Subcutaneous abdominal adipose tissue (tissue), 5 donors: Measurements from ENCODE around the gene RPA1.
"Not testable (repeated sequence)": the region's sequence is repeated elsewhere in the genome, so short reads cannot be mapped to it uniquely, and the experiment has no call there.

Source experiments
- H3K27ac ChIP-seq: one replicate; pipeline ENCODE4 v1.7.0; 2013; ENCODE audit warnings: low read depth, mild to moderate bottlenecking, inconsistent platforms, low read length, moderate library complexity
- H3K27me3 ChIP-seq, 5 donors: one replicate each; pipeline ENCODE4 v1.7.0; 2013; ENCODE audit warnings: low read length in 5 of 5, inconsistent platforms in 1 of 5; ENCODE audit not compliant: control insufficient read depth in 5 of 5, insufficient read depth in 4 of 5
- H3K36me3 ChIP-seq, 5 donors: one replicate each; pipeline ENCODE4 v1.7.0; 2013; ENCODE audit warnings: low read length in 5 of 5; ENCODE audit not compliant: control insufficient read depth in 5 of 5, insufficient read depth in 5 of 5
- H3K4me1 ChIP-seq, 5 donors: one replicate each; pipeline ENCODE4 v1.7.0; 2013; ENCODE audit warnings: low read length in 5 of 5, mild to moderate bottlenecking in 3 of 5, moderate library complexity in 1 of 5; ENCODE audit not compliant: control insufficient read depth in 5 of 5, insufficient read depth in 5 of 5
- H3K4me3 ChIP-seq, 5 donors: one replicate each; pipeline ENCODE4 v1.7.0; 2013; ENCODE audit warnings: low read length in 5 of 5, low read depth in 1 of 5
- H3K9ac ChIP-seq, 5 donors: one replicate each; pipeline ENCODE4 v1.7.0; 2013; ENCODE audit warnings: low read length in 5 of 5, mild to moderate bottlenecking in 4 of 5, moderate library complexity in 3 of 5
- H3K9me3 ChIP-seq, 5 donors: one replicate each; pipeline ENCODE4 v1.7.0; 2013; ENCODE audit warnings: low read length in 5 of 5; ENCODE audit not compliant: control insufficient read depth in 5 of 5
- donor health status: healthy.
- donor health status: healthy.
- donor health status: healthy.
- donor health status: healthy.
- donor health status: healthy.

Gene RPA1

DNA sequence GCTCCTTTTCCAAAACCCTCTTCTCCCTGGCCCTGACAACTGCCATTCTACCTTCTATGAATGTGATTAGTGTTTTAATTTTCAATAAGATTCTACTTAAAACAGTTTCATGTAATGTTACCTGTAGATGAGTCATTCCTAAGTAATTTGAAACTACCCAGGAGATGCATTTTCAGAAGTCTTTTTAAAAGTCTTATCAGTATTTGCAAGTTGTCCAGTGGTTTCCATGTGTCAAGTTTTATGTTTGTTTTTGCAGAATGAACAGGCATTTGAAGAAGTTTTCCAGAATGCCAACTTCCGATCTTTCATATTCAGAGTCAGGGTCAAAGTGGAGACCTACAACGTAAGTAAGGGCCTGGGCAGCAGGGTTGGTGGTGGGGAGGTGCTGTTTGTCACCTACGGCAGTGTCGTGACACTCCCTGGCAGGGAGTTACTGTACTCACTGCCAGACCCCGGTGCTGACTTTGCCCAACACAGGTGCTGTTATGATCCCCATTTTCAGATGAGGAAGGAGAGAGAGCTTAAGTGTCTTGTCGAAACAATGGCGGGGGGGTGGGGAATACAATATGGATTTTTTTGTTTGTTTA, 65.0 kb downstream of the RPA1 start:
- Histone ChIP-seq H3K4me3 (no peak overlapping the region), H3K9ac (no peak overlapping the region), H3K4me1 (no peaks in the 10 kb centered on the region), H3K36me3 (peaks cover 24 to 78% (median 67%) of the 10 kb centered on the region in 5 donors), H3K9me3 (no peaks in the 10 kb centered on the region), H3K27ac (no peak overlapping the region), H3K27me3 (no peaks in the 10 kb centered on the region)

DNA sequence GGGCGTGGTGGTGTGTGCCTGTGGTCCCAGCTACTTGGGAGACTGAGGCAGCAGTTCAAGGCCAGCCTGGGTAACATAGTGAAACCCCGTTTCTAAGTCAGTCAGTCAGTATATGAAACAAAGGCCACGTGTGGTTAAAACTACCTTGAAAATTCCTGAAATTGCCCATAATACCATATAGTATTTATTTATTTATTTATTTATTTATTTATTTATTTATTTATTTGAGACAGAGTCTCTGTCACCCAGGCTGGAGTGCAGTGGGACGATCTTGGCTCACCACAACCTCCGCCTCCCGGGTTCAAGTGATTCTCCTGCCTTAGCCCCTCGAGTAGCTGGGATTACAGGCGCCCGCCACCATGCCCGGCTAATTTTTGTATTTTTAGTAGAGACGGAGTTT, 65.7 kb downstream of the RPA1 start:
- H3K27ac ChIP-seq, H3K9ac ChIP-seq, H3K27me3 ChIP-seq, H3K4me1 ChIP-seq, H3K4me3 ChIP-seq, H3K9me3 ChIP-seq: not testable (repeated sequence)
- peaks cover 24 to 75% (median 64%) of the 10 kb centered on the region in 5 donors for H3K36me3 ChIP-seq

DNA sequence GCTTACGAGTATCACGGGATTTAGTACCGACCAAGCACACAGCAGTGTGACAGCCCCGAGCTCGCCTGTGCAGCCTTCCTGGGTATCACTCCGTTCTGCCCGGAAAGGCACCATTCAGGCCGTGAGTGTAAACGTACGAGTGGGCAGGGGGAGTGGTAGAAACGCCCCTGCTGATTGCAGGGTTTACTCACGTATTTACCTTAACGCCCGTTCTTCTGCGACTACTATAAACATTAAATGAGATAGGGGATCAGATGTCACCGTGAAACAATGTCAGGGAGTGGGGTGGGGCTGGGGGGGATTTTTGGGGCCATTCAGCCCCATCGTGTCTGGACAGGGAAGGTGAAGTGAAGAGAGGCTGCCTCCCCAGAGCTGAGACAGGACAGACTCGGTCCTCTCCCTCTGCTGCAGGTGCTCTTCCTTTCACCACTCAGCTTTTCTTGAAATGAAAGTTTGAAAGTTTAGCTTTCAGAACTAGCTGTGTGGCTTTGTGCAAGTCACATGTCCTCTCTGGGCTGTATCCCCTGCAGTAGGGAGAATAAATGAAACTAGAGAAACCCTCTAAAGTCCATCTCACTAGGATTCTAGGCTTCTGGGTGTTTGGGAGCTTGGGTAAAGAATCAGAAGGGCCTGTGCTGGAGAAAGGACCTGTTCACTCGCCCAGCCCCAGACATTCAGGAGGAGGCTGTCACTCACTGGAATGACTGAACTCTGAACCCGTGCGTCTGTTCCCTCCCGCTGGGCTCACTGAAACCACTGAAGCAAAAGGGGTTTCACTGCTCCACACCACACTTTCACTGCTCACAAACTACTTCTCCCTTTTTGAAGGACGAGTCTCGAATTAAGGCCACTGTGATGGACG, 66.7 kb downstream of the RPA1 start:
- Histone ChIP-seq H3K9me3 (no peaks in the 10 kb centered on the region), H3K4me3 (no peak overlapping the region), H3K27me3 (no peaks in the 10 kb centered on the region), H3K9ac (no peak overlapping the region), H3K27ac (no peak overlapping the region), H3K36me3 (peaks cover 19 to 66% (median 57%) of the 10 kb centered on the region in 5 donors), H3K4me1 (no peaks in the 10 kb centered on the region)

DNA sequence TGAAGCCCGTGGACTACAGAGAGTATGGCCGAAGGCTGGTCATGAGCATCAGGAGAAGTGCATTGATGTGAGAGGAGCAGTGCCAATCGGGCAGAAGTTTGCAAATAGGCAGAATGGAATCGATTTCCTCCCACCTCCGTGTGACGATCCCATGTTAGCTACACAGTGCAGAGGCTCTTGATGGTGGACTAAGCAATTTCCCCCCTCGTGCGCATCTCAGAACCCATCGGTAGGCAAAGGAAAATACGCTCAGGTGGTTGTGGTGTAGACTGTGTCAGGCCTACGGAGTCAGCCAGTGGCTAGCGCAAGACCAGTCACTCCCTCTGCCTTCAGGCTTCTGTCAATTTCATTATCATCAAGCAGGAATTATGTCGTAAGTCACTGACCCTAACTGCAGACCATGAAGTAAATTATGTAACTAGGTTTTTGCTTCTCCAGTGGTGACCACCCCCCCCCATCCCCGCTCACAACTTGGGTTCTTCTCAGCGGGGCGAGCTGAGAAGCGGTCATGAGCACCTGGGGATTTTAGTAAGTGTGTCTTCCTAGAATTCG, 67.4 kb downstream of the RPA1 start:
- no peak overlapping the region for H3K4me3 ChIP-seq
- H3K4me1 ChIP-seq, result no peaks in the 10 kb centered on the region
- peaks cover 19 to 61% (median 52%) of the 10 kb centered on the region in 5 donors for H3K36me3 ChIP-seq
- no peaks in the 10 kb centered on the region for H3K27me3 ChIP-seq
- no peak overlapping the region for H3K9ac ChIP-seq
- no peaks in the 10 kb centered on the region for H3K9me3 ChIP-seq
- no peak overlapping the region for H3K27ac ChIP-seq

DNA sequence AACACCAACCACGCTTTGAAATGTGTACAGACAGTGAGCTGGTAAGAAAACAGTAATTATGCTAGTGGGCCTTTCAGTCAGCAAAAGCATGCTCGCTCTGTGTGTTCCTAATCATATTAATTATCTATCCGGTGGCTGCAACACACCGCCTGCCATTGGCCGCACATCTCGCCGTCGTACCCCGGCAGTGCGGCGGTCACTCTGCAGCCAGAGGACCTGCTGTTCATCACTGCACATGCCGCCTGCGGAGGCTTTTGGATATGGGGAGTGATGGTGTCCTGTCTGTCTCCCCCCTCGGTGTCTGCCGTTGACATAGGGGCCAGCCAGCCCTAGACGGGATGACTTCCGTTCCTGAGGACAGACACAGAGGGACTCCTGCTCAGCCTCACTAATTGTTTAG, 68.5 kb downstream of the RPA1 start:
- Histone ChIP-seq H3K4me1 (no peaks in the 10 kb centered on the region), H3K4me3 (no peak overlapping the region), H3K27me3 (no peaks in the 10 kb centered on the region), H3K27ac (no peak overlapping the region), H3K36me3 (peaks cover 12 to 50% (median 41%) of the 10 kb centered on the region in 5 donors), H3K9me3 (no peaks in the 10 kb centered on the region), H3K9ac (no peak overlapping the region)

DNA sequence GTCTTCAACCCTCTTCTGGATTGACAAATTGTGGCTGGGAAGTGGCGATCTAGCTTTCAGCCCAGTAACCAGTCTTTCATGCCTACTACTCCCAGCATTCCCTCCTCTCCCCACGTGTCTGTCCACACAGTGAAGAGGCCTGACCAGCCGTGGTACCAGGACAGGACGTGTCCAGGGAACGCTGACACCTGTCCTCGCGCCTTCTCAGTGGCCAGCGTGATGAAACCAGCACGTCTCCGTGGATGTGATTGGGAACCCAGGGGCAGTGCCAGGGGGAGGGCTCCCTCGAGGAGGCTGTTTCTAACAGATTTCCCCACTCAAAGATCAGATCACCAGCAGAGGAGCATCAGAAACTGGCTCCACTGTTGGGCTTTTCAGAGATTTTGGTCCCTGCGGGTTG, 69.1 kb downstream of the RPA1 start:
- Histone ChIP-seq H3K36me3 (peaks cover 12 to 47% (median 41%) of the 10 kb centered on the region in 5 donors), H3K9me3 (no peaks in the 10 kb centered on the region), H3K27ac (no peak overlapping the region), H3K27me3 (no peaks in the 10 kb centered on the region), H3K9ac (no peak overlapping the region), H3K4me1 (no peaks in the 10 kb centered on the region), H3K4me3 (no peak overlapping the region)

DNA sequence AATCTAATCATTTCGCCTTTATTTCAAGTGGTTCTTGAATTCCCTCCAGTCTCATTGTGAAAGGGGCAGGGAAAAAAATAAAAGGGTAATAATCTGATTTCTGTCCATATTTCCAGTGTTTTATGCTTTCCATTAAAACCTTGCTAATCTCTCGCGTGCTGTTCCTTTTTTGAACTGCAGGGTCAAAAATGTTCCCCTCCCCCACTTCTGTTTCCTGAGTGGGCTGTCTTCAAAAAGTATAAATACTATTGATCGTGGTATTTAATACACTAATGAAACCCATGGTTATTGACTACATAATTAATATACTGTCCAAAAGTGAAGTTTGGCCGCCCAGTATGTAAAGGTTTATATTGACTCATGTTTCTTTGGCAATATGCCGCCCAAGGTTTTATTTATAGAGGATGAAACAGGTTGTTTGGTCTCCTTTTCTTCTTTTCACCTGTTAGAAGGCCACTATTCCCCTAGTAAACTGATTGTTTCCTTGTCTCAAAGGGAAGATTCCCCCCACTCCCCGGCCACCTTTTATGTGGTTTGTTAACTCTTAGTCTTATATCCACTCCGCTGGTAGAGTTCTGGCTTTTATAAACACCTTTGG, 69.7 kb downstream of the RPA1 start:
- no peak overlapping the region for H3K9ac ChIP-seq
- peaks cover 0 to 3% (median 0%) of the 10 kb centered on the region in 5 donors for H3K27me3 ChIP-seq
- H3K9me3 ChIP-seq, result no peaks in the 10 kb centered on the region
- H3K4me1 ChIP-seq, result no peaks in the 10 kb centered on the region
- no peak overlapping the region for H3K27ac ChIP-seq
- peaks cover 10 to 41% (median 37%) of the 10 kb centered on the region in 5 donors for H3K36me3 ChIP-seq
- no peak overlapping the region for H3K4me3 ChIP-seq

DNA sequence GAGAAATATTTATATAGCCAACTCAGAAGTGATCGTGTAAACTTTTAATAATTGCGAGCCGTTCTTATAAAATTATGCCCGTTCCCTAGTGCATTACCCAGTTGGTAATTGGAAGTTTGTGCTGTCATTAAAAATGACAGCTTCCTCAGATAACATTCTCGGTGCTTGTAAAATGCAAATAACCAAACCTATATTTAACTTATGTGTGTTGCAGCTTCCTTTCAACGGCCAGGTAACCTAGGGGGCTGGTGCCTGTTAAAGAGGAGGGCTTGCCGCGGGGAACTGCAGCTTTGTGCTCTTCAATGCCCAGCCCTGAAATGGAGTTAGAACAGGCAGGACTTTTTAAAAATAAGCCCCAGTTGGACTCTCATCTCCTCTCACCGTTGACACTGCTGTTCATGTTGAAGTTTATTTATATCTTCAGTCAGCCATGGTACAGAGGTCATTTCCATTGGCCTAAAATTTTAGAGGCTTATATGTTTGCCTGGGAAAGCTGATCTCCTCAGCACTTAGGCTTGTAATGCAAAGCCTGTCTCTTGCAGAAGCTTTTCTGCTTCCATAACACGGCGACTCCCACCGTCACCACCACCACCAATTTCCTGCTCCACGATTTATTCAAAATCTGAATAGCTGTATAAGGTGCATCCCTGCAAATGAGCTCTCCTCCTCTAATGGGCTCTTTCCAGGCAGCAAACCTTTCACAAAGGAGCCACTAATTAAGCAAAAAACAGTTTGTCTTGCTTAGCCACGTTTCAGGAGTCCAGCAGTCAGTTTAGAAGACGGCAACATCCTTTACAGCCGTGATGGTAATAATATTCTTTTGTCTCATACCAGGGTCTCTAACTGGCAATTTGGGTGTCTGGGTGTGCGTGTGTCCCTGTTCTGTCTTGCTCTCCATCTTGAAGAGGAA, 74.7 kb downstream of the RPA1 start:
- Histone ChIP-seq H3K4me3 (no peak overlapping the region), H3K27ac (no peak overlapping the region), H3K27me3 (peaks cover 12 to 38% (median 30%) of the 10 kb centered on the region in 5 donors), H3K36me3 (no peaks in the 10 kb centered on the region), H3K9me3 (no peaks in the 10 kb centered on the region), H3K9ac (no peak overlapping the region), H3K4me1 (peaks cover 0 to 15% (median 11%) of the 10 kb centered on the region in 5 donors)

DNA sequence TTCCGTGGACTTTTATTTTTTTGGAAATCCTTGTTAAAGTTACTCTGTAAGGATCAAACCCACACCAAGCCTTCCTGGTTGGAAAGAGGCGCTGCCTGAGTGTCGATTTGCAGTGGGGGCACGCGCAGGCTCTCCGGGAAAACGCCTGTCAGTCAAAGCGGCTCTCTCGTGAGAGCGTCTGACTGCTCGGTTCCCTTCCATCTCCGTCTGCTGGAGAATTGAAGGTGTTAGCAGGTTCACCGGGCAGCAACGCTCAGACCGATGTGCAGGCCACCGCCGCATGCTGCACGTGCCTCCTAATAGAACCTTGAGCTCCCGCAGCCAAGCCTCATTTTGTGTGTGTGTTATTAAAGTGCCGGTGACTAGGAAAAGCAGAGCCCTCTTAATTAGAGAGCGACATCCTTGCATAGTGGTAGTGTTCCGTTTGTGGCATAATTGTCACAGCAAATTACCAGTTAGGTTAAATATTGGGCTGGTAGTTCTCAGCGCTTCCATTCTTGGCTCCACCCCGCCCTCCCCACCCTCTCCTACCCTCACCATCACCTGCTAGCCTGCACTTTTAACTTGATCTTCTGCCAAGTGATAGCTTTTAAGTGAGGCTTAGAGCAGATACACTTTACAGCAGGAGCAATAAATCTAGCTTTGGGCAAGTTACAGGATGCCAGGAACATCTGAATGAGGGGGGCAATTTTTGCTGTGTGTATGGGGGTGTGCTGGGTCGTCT, 75.5 kb downstream of the RPA1 start:
- no peak overlapping the region for H3K27ac ChIP-seq
- H3K36me3 ChIP-seq, result no peaks in the 10 kb centered on the region
- H3K9me3 ChIP-seq, result no peaks in the 10 kb centered on the region
- H3K9ac ChIP-seq, result no peak overlapping the region
- H3K27me3 ChIP-seq, result peaks cover 17 to 47% (median 35%) of the 10 kb centered on the region in 5 donors
- peaks cover 0 to 15% (median 11%) of the 10 kb centered on the region in 5 donors for H3K4me1 ChIP-seq
- H3K4me3 ChIP-seq, result no peak overlapping the region
